Epithelial cell of esophagus (primary cell): Measurements from ENCODE around the gene RPEL1.
"Not testable (repeated sequence)": the region's sequence is repeated elsewhere in the genome, so short reads cannot be mapped to it uniquely, and the experiment has no call there.

Experiments used
- DNase-seq: peaks from one replicate; pipeline ENCODE4 v3.0.0; 2010; ENCODE audit warnings: low read depth
- H3K4me3 ChIP-seq: 2 replicates; pipeline ENCODE4 v1.5.1; 2011; ENCODE audit warnings: mild to moderate bottlenecking, low read length, control low read depth
- TF ChIP-seq, protein P1 (sequence below): IDR thresholded peaks from 2 replicates; pipeline ENCODE4 v1.5.1; 2011; ENCODE audit warnings: low read depth, mild to moderate bottlenecking, low read length, control low read depth, inconsistent platforms; ENCODE audit not compliant: insufficient read depth; ENCODE audit errors: missing control alignments

The RPEL1 gene

GRCh38 chr10:103245587-103245986 is at the start of gene RPEL1:
RPEL1 (plus strand) TSS chr10:103245887; CDS start chr10:103245997, 110 bp downstream.
- not testable (repeated sequence) for DNase-seq, H3K4me3 ChIP-seq

GRCh38 chr10:103196516-103196915 is 49.2 kb upstream of the RPEL1 start:
- H3K4me3 ChIP-seq = no peak overlapping the region
- TF ChIP-seq, protein P1, sequence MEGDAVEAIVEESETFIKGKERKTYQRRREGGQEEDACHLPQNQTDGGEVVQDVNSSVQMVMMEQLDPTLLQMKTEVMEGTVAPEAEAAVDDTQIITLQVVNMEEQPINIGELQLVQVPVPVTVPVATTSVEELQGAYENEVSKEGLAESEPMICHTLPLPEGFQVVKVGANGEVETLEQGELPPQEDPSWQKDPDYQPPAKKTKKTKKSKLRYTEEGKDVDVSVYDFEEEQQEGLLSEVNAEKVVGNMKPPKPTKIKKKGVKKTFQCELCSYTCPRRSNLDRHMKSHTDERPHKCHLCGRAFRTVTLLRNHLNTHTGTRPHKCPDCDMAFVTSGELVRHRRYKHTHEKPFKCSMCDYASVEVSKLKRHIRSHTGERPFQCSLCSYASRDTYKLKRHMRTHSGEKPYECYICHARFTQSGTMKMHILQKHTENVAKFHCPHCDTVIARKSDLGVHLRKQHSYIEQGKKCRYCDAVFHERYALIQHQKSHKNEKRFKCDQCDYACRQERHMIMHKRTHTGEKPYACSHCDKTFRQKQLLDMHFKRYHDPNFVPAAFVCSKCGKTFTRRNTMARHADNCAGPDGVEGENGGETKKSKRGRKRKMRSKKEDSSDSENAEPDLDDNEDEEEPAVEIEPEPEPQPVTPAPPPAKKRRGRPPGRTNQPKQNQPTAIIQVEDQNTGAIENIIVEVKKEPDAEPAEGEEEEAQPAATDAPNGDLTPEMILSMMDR = no peak
- DNase-seq = no peak

DNA sequence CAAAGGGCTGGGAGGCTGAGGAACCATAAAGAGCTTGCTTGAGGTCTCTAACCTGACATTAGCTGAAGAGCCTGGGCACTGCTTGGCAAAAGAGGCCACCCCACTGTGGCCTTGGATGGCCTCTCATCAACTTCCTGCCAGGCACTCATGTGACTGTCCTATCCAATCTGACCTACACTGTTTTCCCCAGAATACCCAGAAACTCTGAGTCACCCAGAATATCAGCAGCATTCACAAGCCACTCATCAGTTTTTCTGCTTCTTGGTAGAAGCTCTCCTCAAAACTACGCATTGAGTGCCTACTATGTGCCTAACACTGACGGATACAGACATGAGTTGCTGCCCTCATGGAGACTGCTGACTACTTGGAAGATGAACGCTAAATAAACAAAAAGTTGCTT is 48.5 kb upstream of the RPEL1 start:
- peak; percentile 69 for DNase-seq

DNA sequence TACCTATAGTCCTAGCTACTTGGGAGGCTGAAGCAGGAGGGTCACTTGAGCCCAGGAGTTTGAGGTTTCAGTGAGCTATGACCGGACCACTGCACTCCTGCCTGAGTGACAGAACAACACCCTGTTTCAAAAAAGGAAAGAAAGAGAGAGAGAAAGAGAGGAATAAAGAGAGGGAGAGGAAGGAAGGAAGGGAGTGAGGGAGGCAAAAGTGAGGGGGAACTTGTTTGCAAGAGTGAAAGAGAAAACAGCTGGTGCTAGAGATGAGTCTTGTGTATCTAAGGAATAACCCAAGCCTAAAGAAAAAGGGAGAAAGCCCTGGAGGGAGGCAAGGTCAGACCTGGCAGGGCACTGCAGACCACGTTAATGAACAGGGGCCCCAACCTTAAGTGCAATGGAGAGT is 47.8 kb upstream of the RPEL1 start:
- DNase-seq = no peak
- no peak overlapping the region for H3K4me3 ChIP-seq
- TF ChIP-seq, protein P1 = no peak

More for the DNA sequence above, 48.5 kb upstream of the RPEL1 start:
- TF ChIP-seq, protein P1 = no peak
- no peak overlapping the region for H3K4me3 ChIP-seq

- TF ChIP-seq, protein P1 = no peak
- no peak overlapping the region for H3K4me3 ChIP-seq
- no peak for DNase-seq
Measured at GRCh38 chr10:103198648-103199047, 47.0 kb upstream of the RPEL1 start.

- TF ChIP-seq, protein P1 = no peak
- no peak for DNase-seq
- no peak overlapping the region for H3K4me3 ChIP-seq
Measured at GRCh38 chr10:103199488-103199887, 46.2 kb upstream of the RPEL1 start.

GRCh38 chr10:103202319-103202718 is 43.4 kb upstream of the RPEL1 start:
- no peak overlapping the region for H3K4me3 ChIP-seq
- TF ChIP-seq, protein P1 = no peak
- DNase-seq = no peak
